ENCODE measurements around the gene ZMIZ2. TPM values are rescaled to one million over a fixed set of nuclear protein-coding genes. Genes with fewer than 3 reads are reported as not detected.

ZMIZ2 gene
- total and polyA plus RNA-seq, 2 donors (not counting 1 experiment from before 2014, with no cell fraction given): 254 to 442 TPM

GRCh38 chr7:44769376-44769775, 20.7 kb downstream of the ZMIZ2 start:
- WGBS (ENCODE audit: insufficient coverage): 94% methylated on average over 8 of the region's 8 CpGs
- H3K4me1 Mint-ChIP-seq: peaks cover 53% of the 10 kb centered on the region
- Histone ChIP-seq H3K9ac (ENCODE audit: low read length) (no peak overlapping the region), H3K4me1 (ENCODE audit: control insufficient read depth in 2 of 2, insufficient read depth in 2 of 2, low read length in 2 of 2) (peaks cover 31 to 62% of the 10 kb centered on the region in 2 donors), H3K4me3 (ENCODE audit: control extremely low read depth in 1 of 5, extremely low read depth in 1 of 5, insufficient read depth in 1 of 5, low read depth in 2 of 5, low read length in 4 of 5) (no peak overlapping the region), H3K79me2 (ENCODE audit: control insufficient read depth, insufficient read depth, low read length) (no peaks in the 10 kb centered on the region), H3K36me3 (replicated peaks in 1 of 2; ENCODE audit: control extremely low read depth in 1 of 2, control insufficient read depth in 1 of 2, extremely low read depth in 1 of 2, insufficient read depth in 2 of 2, low read length in 1 of 2) (peaks cover 0 to 37% of the 10 kb centered on the region in 2 experiments), H3K27me3 (replicated peaks in 1 of 4; ENCODE audit: control extremely low read depth in 1 of 4, control insufficient read depth in 3 of 4, insufficient read depth in 4 of 4, low read length in 3 of 4) (no peaks in the 10 kb centered on the region), H3K4me2 (replicated peaks; ENCODE audit: low read depth, low read length, poor library complexity, severe bottlenecking) (peak overlapping the region; percentile 50), H3K9me3 (ENCODE audit: control extremely low read depth in 1 of 3, control insufficient read depth in 2 of 3, insufficient read depth in 1 of 3, low read length in 2 of 3) (peaks cover 0 to 6% (median 0%) of the 10 kb centered on the region in 3 donors), H2AFZ (ENCODE audit: insufficient read depth, low read depth, low read length, poor library complexity, severe bottlenecking) (no peak overlapping the region), H4K20me1 (ENCODE audit: control insufficient read depth, insufficient read depth, low read length, poor library complexity, severe bottlenecking) (no peaks in the 10 kb centered on the region), H3K27ac (ENCODE audit: low read length in 2 of 2) (peak overlapping the region; percentile 73 to 77)
- peak overlapping the region; percentile 97 for H3K27ac Mint-ChIP-seq
- POLR2A ChIA-PET: interaction anchor here (1.4 to 3.1 kb wide), 2 partner anchors 19 to 137 kb away, joined by 6 to 29 read pairs; partner anchors contain the start of gene ZMIZ2
- H3K4me3 Mint-ChIP-seq: peak overlapping the region; percentile 51
- H3K9me3 Mint-ChIP-seq (ENCODE audit: insufficient read depth): no peaks in the 10 kb centered on the region
- TF ChIP-seq, protein P1, sequence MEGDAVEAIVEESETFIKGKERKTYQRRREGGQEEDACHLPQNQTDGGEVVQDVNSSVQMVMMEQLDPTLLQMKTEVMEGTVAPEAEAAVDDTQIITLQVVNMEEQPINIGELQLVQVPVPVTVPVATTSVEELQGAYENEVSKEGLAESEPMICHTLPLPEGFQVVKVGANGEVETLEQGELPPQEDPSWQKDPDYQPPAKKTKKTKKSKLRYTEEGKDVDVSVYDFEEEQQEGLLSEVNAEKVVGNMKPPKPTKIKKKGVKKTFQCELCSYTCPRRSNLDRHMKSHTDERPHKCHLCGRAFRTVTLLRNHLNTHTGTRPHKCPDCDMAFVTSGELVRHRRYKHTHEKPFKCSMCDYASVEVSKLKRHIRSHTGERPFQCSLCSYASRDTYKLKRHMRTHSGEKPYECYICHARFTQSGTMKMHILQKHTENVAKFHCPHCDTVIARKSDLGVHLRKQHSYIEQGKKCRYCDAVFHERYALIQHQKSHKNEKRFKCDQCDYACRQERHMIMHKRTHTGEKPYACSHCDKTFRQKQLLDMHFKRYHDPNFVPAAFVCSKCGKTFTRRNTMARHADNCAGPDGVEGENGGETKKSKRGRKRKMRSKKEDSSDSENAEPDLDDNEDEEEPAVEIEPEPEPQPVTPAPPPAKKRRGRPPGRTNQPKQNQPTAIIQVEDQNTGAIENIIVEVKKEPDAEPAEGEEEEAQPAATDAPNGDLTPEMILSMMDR (IDR thresholded peaks at IDR 0.05): no peak
- TF ChIP-seq EZH2 (IDR thresholded peaks at IDR 0.05; ENCODE audit: borderline replicate concordance, insufficient read depth, low read depth, low read length, poor library complexity, severe bottlenecking): no peak
- H3K27me3 Mint-ChIP-seq: no peaks in the 10 kb centered on the region
- intact Hi-C loops (cut with micrococcal nuclease): loop anchor here (2.0 kb wide), 1 partner anchor 181 kb away; no protein-coding TSS in a partner anchor
- ATAC-seq (ENCODE audit: low read depth) (no peak), DNase-seq (no peak)
- CTCF ChIA-PET: interaction anchor here (3.0 to 4.0 kb wide), 2 partner anchors 20 to 77 kb away, joined by 15 to 37 read pairs; partner anchors contain the start of genes H2AZ2 and ZMIZ2

- WGBS (ENCODE audit: insufficient coverage): 20% methylated on average over 5 of the region's 10 CpGs
- Histone ChIP-seq H3K27me3 (replicated peaks in 1 of 4; ENCODE audit: control extremely low read depth in 1 of 4, control insufficient read depth in 3 of 4, insufficient read depth in 4 of 4, low read length in 3 of 4) (no peaks in the 10 kb centered on the region), H2AFZ (ENCODE audit: insufficient read depth, low read depth, low read length, poor library complexity, severe bottlenecking) (no peak overlapping the region), H3K79me2 (ENCODE audit: control insufficient read depth, insufficient read depth, low read length) (no peaks in the 10 kb centered on the region), H4K20me1 (ENCODE audit: control insufficient read depth, insufficient read depth, low read length, poor library complexity, severe bottlenecking) (no peaks in the 10 kb centered on the region), H3K9me3 (ENCODE audit: control extremely low read depth in 1 of 3, control insufficient read depth in 2 of 3, insufficient read depth in 1 of 3, low read length in 2 of 3) (peaks cover 0 to 6% (median 0%) of the 10 kb centered on the region in 3 donors), H3K4me1 (ENCODE audit: control insufficient read depth in 2 of 2, insufficient read depth in 2 of 2, low read length in 2 of 2) (peaks cover 31 to 62% of the 10 kb centered on the region in 2 donors), H3K27ac (ENCODE audit: low read length in 2 of 2) (peak overlapping the region; percentile 73 to 77), H3K9ac (ENCODE audit: low read length) (peak overlapping the region; percentile 6), H3K36me3 (replicated peaks in 1 of 2; ENCODE audit: control extremely low read depth in 1 of 2, control insufficient read depth in 1 of 2, extremely low read depth in 1 of 2, insufficient read depth in 2 of 2, low read length in 1 of 2) (peaks cover 0 to 32% of the 10 kb centered on the region in 2 experiments), H3K4me3 (ENCODE audit: control extremely low read depth in 1 of 5, extremely low read depth in 1 of 5, insufficient read depth in 1 of 5, low read depth in 2 of 5, low read length in 4 of 5) (peak overlapping the region in 1 of 5 experiments; percentile 7), H3K4me2 (replicated peaks; ENCODE audit: low read depth, low read length, poor library complexity, severe bottlenecking) (peak overlapping the region; percentile 50)
- no peaks in the 10 kb centered on the region for H3K27me3 Mint-ChIP-seq
- CTCF ChIA-PET: interaction anchor here (3.0 to 4.0 kb wide), 2 partner anchors 20 to 77 kb away, joined by 15 to 37 read pairs; partner anchors contain the start of genes H2AZ2 and ZMIZ2
- peak; percentile 49 for DNase-seq
- H3K4me1 Mint-ChIP-seq: peaks cover 55% of the 10 kb centered on the region
- intact Hi-C loops (cut with micrococcal nuclease): loop anchor here (2.0 kb wide), 1 partner anchor 181 kb away; no protein-coding TSS in a partner anchor
- no peaks in the 10 kb centered on the region for H3K9me3 Mint-ChIP-seq (ENCODE audit: insufficient read depth)
- peak overlapping the region; percentile 97 for H3K27ac Mint-ChIP-seq
- TF ChIP-seq EZH2 (IDR thresholded peaks at IDR 0.05; ENCODE audit: borderline replicate concordance, insufficient read depth, low read depth, low read length, poor library complexity, severe bottlenecking): no peak
- TF ChIP-seq, protein P1 (IDR thresholded peaks at IDR 0.05): no peak
- POLR2A ChIA-PET: interaction anchor here (0.7 to 3.1 kb wide), 3 partner anchors 20 to 137 kb away, joined by 3 to 29 read pairs (median 6); partner anchors contain the start of gene ZMIZ2
- H3K4me3 Mint-ChIP-seq: peak overlapping the region; percentile 51
- ATAC-seq (ENCODE audit: low read depth): peak; percentile 26
Measured at GRCh38 chr7:44769776-44770294, 21.2 kb downstream of the ZMIZ2 start.
